ENCODE data around the gene NANOS2. TPM values are rescaled to one million over a fixed set of nuclear protein-coding genes. Genes with fewer than 3 reads are reported as not detected.

Gene NANOS2
- total and polyA plus RNA-seq, 9 of the 15 experiments (the other 6 are each of a cell fraction or from before 2014, with no cell fraction given) = not detected

- TF ChIP-seq MTA1 (IDR thresholded peaks at IDR 0.05; ENCODE audit: borderline replicate concordance) (no peak), SMARCE1 (IDR thresholded peaks at IDR 0.05) (peak; percentile 22; the same call in 1 of the 2 replicates), NR4A1 (CRISPR knock-in tag; IDR thresholded peaks at IDR 0.05) (no peak), NR4A1 (tag; IDR thresholded peaks at IDR 0.05) (no peak), NEUROD1 (IDR thresholded peaks at IDR 0.05; ENCODE audit: borderline replicate concordance, low read depth, low read length, partially characterized antibody) (no peak), SMARCA4 (IDR thresholded peaks at IDR 0.05) (peak; percentile 57), ZNF384 (IDR thresholded peaks at IDR 0.05; ENCODE audit: low read depth, low read length) (no peak), RFX5 (IDR thresholded peaks at IDR 0.05; ENCODE audit: low read depth, low read length) (no peak), KHSRP (IDR thresholded peaks at IDR 0.05) (no peak), ZC3H4 (CRISPR knock-in tag; IDR thresholded peaks at IDR 0.05; ENCODE audit: borderline replicate concordance) (no peak), HOXB6 (CRISPR knock-in tag; IDR thresholded peaks at IDR 0.05; ENCODE audit: borderline replicate concordance) (no peak), ZFP36 (IDR thresholded peaks at IDR 0.05; ENCODE audit: low read depth, low read length, partially characterized antibody) (no peak), WHSC1 (IDR thresholded peaks at IDR 0.05; ENCODE audit: low read length) (no peak), TFE3 (CRISPR knock-in tag; IDR thresholded peaks at IDR 0.05) (no peak), SREBF1 (IDR thresholded peaks at IDR 0.05; ENCODE audit: borderline replicate concordance, low read depth, low read length) (no peak), MITF (IDR thresholded peaks at IDR 0.05) (no peak), ETS1 (conservative IDR thresholded peaks at IDR 0.05; ENCODE audit: control insufficient read depth, low read depth, low read length) (no peak), POLR2AphosphoS5 (IDR thresholded peaks at IDR 0.05; ENCODE audit: control insufficient read depth, insufficient read depth, low read depth, low read length) (peak; percentile 72), MNT (conservative IDR thresholded peaks at IDR 0.05) (no peak), TSHZ1 (CRISPR knock-in tag; IDR thresholded peaks at IDR 0.05) (no peak)
These were observed 25.2 kb downstream of the NANOS2 start (continued) for GRCh38 chr19:45889210-45889885.

Data from K562 (cell line).